WTC11 (cell line): Measurements from ENCODE around the gene SLC15A1.

ENCODE experiments used
- CTCF ChIP-seq: fragments of 200-600 bp; IDR thresholded peaks from 2 replicates; pipeline ENCODE4 v1.8.0; 2022; ENCODE audit warnings: antibody characterized with exemption
- FOXK1 ChIP-seq: sonication (generic); formaldehyde crosslinking; IDR thresholded peaks from 2 replicates; pipeline ENCODE4 v1.8.0; 2022; ENCODE audit warnings: mild to moderate bottlenecking, moderate library complexity, missing genetic modification reagents
- NFYB ChIP-seq: sonication (generic); formaldehyde crosslinking; conservative IDR thresholded peaks from 2 replicates; pipeline ENCODE4 v1.8.0; 2022; ENCODE audit warnings: low read depth, missing genetic modification reagents
- RELA ChIP-seq: sonication (generic); formaldehyde crosslinking; IDR thresholded peaks from 2 replicates; pipeline ENCODE4 v1.8.1; 2022; ENCODE audit warnings: missing genetic modification reagents, mild to moderate bottlenecking, borderline replicate concordance
- USF2 ChIP-seq: sonication (generic); formaldehyde crosslinking; IDR thresholded peaks from 2 replicates; pipeline ENCODE4 v1.8.1; 2023; ENCODE audit warnings: mild to moderate bottlenecking, missing genetic modification reagents, moderate library complexity
- TF ChIP-seq, protein P1 (sequence below): sonication (generic); formaldehyde crosslinking; IDR thresholded peaks from 2 replicates; pipeline ENCODE4 v1.8.1; 2023; ENCODE audit warnings: mild to moderate bottlenecking, missing genetic modification reagents, borderline replicate concordance
- TF ChIP-seq, protein P2 (sequence below): sonication (generic); formaldehyde crosslinking; IDR thresholded peaks from 2 replicates; pipeline ENCODE4 v1.8.0; 2022; ENCODE audit warnings: mild to moderate bottlenecking, missing genetic modification reagents

GRCh38 chr13:98647121-98647520 lies 105.4 kb downstream of the SLC15A1 start:
- TF ChIP-seq, protein P1, sequence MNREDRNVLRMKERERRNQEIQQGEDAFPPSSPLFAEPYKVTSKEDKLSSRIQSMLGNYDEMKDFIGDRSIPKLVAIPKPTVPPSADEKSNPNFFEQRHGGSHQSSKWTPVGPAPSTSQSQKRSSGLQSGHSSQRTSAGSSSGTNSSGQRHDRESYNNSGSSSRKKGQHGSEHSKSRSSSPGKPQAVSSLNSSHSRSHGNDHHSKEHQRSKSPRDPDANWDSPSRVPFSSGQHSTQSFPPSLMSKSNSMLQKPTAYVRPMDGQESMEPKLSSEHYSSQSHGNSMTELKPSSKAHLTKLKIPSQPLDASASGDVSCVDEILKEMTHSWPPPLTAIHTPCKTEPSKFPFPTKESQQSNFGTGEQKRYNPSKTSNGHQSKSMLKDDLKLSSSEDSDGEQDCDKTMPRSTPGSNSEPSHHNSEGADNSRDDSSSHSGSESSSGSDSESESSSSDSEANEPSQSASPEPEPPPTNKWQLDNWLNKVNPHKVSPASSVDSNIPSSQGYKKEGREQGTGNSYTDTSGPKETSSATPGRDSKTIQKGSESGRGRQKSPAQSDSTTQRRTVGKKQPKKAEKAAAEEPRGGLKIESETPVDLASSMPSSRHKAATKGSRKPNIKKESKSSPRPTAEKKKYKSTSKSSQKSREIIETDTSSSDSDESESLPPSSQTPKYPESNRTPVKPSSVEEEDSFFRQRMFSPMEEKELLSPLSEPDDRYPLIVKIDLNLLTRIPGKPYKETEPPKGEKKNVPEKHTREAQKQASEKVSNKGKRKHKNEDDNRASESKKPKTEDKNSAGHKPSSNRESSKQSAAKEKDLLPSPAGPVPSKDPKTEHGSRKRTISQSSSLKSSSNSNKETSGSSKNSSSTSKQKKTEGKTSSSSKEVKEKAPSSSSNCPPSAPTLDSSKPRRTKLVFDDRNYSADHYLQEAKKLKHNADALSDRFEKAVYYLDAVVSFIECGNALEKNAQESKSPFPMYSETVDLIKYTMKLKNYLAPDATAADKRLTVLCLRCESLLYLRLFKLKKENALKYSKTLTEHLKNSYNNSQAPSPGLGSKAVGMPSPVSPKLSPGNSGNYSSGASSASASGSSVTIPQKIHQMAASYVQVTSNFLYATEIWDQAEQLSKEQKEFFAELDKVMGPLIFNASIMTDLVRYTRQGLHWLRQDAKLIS (CRISPR knock-in tag) = no peak
- TF ChIP-seq NFYB (CRISPR knock-in tag) (no peak), USF2 (CRISPR knock-in tag) (no peak), CTCF (no peak), RELA (CRISPR knock-in tag) (no peak), FOXK1 (CRISPR knock-in tag) (no peak)
- TF ChIP-seq, protein P2, sequence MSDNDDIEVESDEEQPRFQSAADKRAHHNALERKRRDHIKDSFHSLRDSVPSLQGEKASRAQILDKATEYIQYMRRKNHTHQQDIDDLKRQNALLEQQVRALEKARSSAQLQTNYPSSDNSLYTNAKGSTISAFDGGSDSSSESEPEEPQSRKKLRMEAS = no peak
